GM18520 (cell line): ENCODE measurements around the gene PDZD7.
A peak's percentile ranks its signal among the peaks of the same experiment; 100 is the strongest.
"Not testable (repeated sequence)": the region's sequence is repeated elsewhere in the genome, so short reads cannot be mapped to it uniquely, and the experiment has no call there.

Experiments used
- ATAC-seq: cut with Tn5 transposase; IDR thresholded peaks from one replicate; pipeline ENCODE4 v1.9.1; 2021; ENCODE audit not compliant: unreplicated experiment

Gene PDZD7

DNA sequence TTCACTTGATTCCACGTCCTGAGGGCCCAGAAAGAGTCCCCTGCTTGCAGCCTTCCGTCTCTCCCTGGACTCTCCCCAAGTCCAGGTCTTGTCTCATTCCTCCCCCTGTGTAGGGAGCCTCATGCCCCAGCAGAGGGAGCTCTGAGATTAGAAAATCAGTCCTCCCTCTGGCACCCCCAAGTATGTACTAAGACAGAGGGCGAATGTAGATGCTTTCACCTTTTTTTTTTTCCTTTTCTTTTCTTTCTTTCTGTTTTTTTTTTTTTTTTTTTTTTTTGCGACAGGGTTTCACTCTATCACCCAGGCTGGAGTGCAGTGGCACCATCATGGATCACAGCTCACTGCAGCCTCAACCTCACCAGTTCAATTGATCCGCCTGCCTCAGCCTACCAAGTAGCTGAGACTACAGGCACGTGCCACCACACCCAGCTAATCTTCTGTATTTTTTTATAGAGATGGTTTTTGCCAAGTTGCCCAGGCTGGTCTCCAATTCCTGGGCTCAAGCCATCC, 10.4 kb upstream of the PDZD7 start:
- ATAC-seq: peak; percentile 74

DNA sequence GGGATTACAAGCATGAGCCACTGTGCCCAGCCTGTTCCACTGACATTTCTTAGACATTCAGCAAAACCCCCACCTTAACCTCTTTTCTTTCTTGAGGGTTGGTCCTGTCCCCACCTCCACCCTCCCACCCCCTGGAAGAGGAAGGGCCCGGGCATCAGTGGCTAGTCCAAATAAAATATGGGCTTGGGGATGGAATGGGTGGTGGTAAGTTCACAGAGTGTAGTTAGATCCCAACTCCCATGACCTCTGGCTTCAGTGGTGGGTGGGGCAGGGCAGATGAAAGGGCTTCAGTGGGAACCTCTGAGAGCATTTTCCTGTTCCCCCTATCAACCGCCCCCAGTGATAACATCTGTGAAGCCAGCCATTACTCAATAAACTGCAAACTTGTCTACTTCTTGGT, 9.9 kb upstream of the PDZD7 start:
- no peak for ATAC-seq

GRCh38 chr10:101040061-101040460, 9.1 kb upstream of the PDZD7 start:
- no peak for ATAC-seq

- no peak for ATAC-seq
These were observed 7.6 kb upstream of the PDZD7 start for GRCh38 chr10:101038484-101038883.

- ATAC-seq: no peak
These were observed 5.8 kb upstream of the PDZD7 start for GRCh38 chr10:101036726-101037125.

GRCh38 chr10:101035916-101036702, 5.2 kb upstream of the PDZD7 start:
- no peak for ATAC-seq

DNA sequence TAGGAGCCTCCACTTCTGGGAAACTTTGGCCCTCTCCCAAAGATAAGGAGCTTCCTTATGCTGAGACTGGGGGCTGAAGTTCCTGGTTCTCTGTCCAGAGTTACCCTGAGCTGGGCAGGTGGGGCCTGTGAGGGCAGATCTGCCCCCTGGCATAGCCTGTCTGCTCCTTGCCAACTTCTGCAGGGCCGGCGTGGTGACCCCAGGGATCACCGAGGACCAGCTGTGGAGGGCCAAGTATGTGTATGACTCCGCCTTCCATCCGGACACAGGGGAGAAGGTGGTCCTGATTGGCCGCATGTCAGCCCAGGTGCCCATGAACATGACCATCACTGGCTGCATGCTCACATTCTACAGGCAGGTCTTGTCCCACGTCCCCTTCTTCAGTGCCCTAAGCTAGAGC, 4.4 kb upstream of the PDZD7 start:
- ATAC-seq: no peak

DNA sequence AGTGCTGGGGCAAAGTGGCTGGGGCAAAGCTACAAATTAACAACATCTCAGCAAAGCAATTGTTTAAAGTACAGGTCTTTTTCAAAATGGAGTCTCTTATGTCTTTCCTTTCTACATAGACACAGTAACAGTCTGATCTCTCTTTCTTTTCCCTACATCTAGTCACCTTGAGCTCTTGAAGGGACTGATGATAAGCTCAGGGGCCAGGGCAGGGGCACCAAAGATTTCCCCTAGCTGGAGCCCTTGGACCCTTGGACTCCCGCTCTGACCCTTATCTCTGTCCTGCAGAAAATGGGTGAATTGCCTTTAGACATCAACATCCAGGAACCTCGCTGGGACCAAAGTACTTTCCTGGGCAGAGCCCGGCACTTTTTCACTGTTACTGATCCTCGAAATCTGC, 3.5 kb upstream of the PDZD7 start:
- ATAC-seq: not testable (repeated sequence)

GRCh38 chr10:101033276-101033675, 2.3 kb upstream of the PDZD7 start:
- no peak for ATAC-seq

DNA sequence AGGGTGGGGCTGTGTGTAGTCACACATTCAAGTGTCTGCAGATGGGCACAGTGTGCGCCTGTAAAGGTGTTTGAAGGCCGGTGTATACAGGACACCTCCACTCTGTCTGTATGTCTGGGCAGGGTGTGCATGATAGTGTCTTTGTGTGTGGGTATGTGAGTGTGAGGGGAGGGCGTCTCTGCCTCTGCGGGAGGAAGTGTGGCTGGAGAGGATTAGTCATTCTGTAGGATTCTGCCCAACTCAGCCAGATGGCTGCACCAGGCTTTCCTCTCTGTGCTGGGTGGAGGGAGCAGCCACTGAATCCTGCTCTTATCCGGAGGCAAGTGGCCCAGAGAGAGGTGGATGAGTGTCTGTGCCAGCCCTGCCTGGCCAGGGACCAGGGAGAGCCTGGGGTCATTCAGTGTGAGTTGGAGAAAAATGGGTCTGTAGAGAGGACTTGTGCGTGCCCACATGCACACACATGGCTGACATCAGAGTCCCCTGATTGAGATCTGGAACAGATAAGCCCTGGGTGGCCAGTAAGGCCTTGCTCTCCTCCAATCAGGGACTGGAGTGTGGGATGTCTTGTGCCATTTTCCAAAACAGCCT, 1.8 kb upstream of the PDZD7 start:
- ATAC-seq: no peak

GRCh38 chr10:101031796-101032636, 1.1 kb upstream of the PDZD7 start:
- no peak for ATAC-seq

GRCh38 chr10:101030496-101031127, 317 bp downstream of the PDZD7 start:
- no peak for ATAC-seq

DNA sequence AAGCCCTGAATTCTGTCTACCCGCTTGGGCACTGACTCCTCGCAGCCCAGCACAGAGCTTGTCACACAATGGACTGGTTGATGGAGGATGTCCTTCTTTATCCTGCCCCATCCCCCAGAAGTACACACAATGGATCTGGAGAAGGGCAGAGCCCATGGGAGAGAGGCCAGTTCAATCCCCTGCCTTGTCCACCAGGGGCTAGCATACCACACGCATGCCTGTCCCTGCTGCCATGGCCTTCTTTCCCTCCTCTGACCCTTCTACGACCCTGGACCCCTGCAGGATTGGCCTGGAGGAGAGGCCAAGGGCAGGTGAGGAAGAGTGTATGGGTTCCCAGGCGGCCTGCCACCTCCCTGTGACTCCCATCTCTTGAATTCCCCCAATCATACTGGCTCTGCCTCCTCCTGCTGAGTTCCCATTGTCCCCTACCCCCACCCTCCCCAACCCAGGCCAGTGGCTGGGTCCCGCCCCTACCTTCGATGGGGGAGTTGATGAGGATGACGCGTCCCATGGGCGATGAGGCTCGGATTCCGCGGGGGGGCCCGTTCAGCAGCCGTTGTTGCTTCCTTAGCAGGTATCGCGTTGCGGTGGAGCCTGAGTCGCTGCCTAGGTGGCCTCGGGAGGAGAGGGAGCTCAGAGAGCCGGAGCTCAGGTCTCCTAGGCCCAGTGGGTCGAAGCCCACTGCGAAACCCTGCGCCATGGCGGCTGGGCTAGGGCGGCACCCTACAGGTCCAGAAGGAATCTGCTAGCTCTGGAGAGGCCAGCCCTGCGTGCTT, 1.2 kb downstream of the PDZD7 start:
- no peak for ATAC-seq

DNA sequence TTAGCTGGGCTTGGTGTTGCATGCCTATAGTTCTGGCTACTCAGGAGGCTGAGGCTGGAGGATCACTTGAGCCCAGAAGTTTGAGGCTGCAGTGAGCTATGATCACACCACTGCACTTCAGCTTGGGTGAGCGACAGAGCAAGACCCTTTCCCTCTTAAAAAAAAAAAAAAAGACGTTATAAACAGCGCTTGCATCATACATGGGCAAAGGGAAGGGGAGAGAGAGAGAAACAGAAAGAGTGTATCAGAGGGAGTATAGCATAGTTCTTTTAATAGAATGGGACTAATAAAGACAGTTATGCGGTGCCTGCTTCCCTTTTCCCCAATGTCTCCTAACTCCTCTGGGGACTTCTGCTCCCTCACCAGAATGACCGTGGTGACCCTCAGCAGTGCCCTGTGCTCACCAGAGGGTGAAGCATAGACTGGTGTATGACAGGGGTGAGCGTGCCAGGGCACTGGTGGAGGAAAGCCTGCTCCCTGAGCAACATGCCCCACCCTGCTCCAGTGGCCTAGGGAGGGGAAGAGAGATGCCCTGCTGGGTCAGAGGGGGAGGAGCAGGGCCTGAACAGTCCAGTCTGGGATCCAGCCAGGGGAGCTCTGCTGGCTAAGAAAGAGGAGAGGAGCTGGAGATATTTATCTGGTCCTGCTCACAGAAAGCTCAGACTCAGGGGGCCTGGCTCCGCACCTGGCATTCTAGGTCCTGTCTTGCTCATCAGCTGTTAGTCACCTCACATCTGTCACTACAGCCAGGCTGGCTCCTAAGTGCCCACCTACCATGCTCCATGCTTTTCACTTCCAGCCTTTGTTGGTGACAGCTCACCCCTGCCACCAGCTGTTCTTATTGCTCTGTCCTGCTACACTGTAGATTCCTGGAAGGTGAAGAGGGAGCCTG, 2.2 kb downstream of the PDZD7 start:
- ATAC-seq: no peak

- ATAC-seq: no peak
These were observed 3.7 kb downstream of the PDZD7 start for GRCh38 chr10:101027106-101027720.

DNA sequence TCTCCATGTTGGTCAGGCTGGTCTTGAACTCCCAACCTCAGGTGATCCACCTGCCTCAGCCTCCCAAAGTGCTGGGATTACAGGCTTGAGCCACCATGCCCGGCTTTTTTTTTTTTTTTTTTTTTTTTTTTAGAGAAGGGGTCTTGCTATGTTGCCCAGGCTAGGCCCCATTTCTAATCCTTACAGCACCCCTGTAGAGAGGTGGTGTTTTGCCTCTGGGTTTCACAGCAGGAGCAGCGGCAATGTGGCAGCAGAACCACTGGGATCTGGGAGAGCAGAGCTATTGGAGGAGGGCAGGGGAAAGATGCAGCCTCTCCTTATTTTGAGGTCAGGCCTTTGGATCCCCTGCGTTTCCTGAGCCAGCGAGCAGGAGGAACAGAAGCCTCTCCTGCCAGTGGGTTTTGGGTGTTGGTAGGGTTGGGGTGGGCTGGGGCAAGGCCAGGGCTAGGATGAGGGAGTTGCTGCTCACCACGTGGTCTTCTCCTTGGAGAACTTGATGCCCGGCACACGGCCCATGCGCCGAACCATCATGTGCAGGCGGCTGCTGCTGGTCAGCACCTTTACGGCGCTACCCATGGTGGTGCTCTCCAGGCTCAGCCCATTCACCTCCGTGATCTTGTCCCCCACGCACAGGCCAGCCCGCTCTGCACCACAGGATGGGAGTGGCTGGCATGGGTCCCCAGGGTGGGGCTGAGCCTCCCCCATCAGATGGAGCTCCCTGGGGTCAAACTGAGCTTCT, 7.8 kb downstream of the PDZD7 start:
- no peak for ATAC-seq

DNA sequence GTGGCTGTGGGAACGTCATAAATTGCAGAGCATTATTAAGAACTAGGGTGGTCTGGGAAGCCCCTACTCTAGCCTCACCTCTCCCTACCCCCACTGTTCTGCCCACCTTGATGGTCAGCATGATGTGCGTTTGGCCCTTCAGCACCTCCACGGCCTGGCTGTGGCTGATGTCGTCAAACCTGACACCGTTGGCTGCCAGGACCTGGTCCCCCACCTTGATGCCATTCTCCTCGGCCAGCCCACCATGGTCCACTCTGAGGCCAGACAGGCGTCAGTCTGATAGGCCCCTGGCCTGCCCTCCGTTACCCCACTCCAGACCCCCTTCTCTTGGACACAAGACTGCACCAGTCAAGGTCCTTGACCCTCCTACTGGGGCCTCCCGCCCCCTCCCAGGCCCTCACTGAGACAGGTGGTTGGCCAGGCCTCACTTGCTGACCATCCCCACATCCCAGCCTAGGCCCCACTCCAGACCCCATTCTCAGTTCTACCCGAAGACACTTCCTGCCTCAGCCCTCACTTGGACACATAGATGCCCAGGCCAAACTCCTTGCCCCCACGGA, 9.2 kb downstream of the PDZD7 start:
- no peak for ATAC-seq

- ATAC-seq: no peak
These were observed 9.7 kb downstream of the PDZD7 start for GRCh38 chr10:101021239-101021638.
